HepG2 (cell line): Measurements from ENCODE around the gene YIF1A. TPM values are rescaled to one million over a fixed set of nuclear protein-coding genes. Genes with fewer than 3 reads are reported as not detected.
A peak's percentile ranks its signal among the peaks of the same experiment; 100 is the strongest.

Source experiments
- ATAC-seq: fragments of 200-7000 bp; cut with Tn5 transposase; 3 replicates; pipeline ENCODE4 v1.9.1; 2020; ENCODE audit warnings: mild to moderate bottlenecking, moderate library complexity
- BruUV-seq: library from RNA; stranded (reverse); fragments of 400-500 nt; replicated peaks from 2 replicates; lab custom pipeline; 2021; lab: Mats Ljungman, UMichigan
- CTCF ChIA-PET: fragments of 300-600 bp; formaldehyde crosslinking; extraction: SDS; loops from one replicate; lab custom pipeline; 2021; ENCODE audit warnings: low total read pairs, inconsistent platforms, low intra/inter-chr PET ratio; lab: Yijun Ruan, JAX
- POLR2A ChIA-PET: fragments of 350-600 bp; sonication (Branson Sonifier 250); formaldehyde crosslinking; loops from one replicate; lab custom pipeline; 2020; ENCODE audit warnings: antibody characterized with exemption, inconsistent platforms; lab: Yijun Ruan, JAX
- DNase-seq: peaks from one replicate; pipeline ENCODE4 v3.0.0-alpha.2; 2015; ENCODE audit warnings: low spot score
- FAIRE-seq: peaks from 3 replicates; lab custom pipeline; 2011; peaks lifted over from hg19 to GRCh38; lab: Jason Lieb, UNC
- H2AFZ ChIP-seq: one replicate; pipeline ENCODE4 v1.6.1; 2011; ENCODE audit warnings: low read length, inconsistent platforms
- H3K27ac ChIP-seq: fragments of 300-600 bp; 3 replicates; pipeline ENCODE4 v1.8.0; 2011; ENCODE audit warnings: mixed run types, mild to moderate bottlenecking, mixed read lengths, low read length, inconsistent platforms; ENCODE audit not compliant: insufficient read depth; ENCODE audit errors: extremely low read length
- H3K27me3 ChIP-seq, 2 experiments: fragments of 200-600 bp in 1 of 2; 2 replicates in 1 of 2; 3 replicates in 1 of 2; pipeline versions ENCODE4 v1.6.0 to v1.8.0; 2011; ENCODE audit warnings: low read length in 2 of 2, mild to moderate bottlenecking in 2 of 2, moderate library complexity in 2 of 2, inconsistent platforms in 1 of 2; ENCODE audit not compliant: insufficient read depth in 2 of 2, control insufficient read depth in 1 of 2
- H3K36me3 ChIP-seq, 2 experiments: fragments of 200-600 bp in 1 of 2; replicated peaks in 1 of 2; 2 replicates in 1 of 2; 3 replicates in 1 of 2; pipeline versions ENCODE4 v1.5.1 to v1.8.0; 2011; ENCODE audit warnings: low read length in 2 of 2, inconsistent platforms in 1 of 2; ENCODE audit not compliant: insufficient read depth in 2 of 2, control insufficient read depth in 1 of 2
- H3K4me1 ChIP-seq: 2 replicates; pipeline ENCODE4 v1.5.1; 2012; ENCODE audit warnings: low read length, inconsistent platforms; ENCODE audit not compliant: insufficient read depth
- H3K4me2 ChIP-seq: 2 replicates; pipeline ENCODE4 v1.6.0; 2011; ENCODE audit warnings: low read depth, low read length, inconsistent platforms
- H3K4me3 ChIP-seq, 3 experiments: fragments of 200-600 bp in 1 of 3; sonication (generic), shearing (Covaris generic) in 1 of 3; replicated peaks in 1 of 3; 2 replicates each; pipeline ENCODE4 v1.5.1; 2011 to 2016; ENCODE audit warnings: low read length in 3 of 3, inconsistent platforms in 2 of 3, low read depth in 2 of 3, mild to moderate bottlenecking in 2 of 3, control low read depth in 1 of 3, mixed read lengths in 1 of 3; ENCODE audit not compliant: insufficient read depth in 1 of 3
- H3K79me2 ChIP-seq: one replicate; pipeline ENCODE4 v1.6.1; 2011; ENCODE audit warnings: low read length, inconsistent platforms; ENCODE audit not compliant: insufficient read depth
- H3K9ac ChIP-seq: 2 replicates; pipeline ENCODE4 v1.6.0; 2011; ENCODE audit warnings: mild to moderate bottlenecking, low read depth, low read length, inconsistent platforms; ENCODE audit not compliant: insufficient read depth
- H3K9me3 ChIP-seq: 2 replicates; pipeline ENCODE4 v1.5.1; 2012; ENCODE audit warnings: mild to moderate bottlenecking, low read length
- H4K20me1 ChIP-seq: 2 replicates; pipeline ENCODE4 v1.6.0; 2011; ENCODE audit warnings: inconsistent platforms, mild to moderate bottlenecking, low read length, moderate library complexity; ENCODE audit not compliant: insufficient read depth
- AGO1 ChIP-seq: fragments of 200-400 bp; formaldehyde crosslinking; IDR thresholded peaks from 2 replicates; pipeline ENCODE4 v1.6.1; 2017; ENCODE audit warnings: mild to moderate bottlenecking, low read depth, low read length, moderate library complexity; ENCODE audit not compliant: poor library complexity, severe bottlenecking
- CHD2 ChIP-seq: IDR thresholded peaks from 2 replicates; pipeline ENCODE4 v1.6.1; 2011; ENCODE audit warnings: low read depth, low read length, improper control_type of control experiment
- DMAP1 ChIP-seq: IDR thresholded peaks from 2 replicates; pipeline ENCODE4 v1.6.1; 2016
- ERF ChIP-seq: IDR thresholded peaks from 2 replicates; pipeline ENCODE4 v1.6.1; 2018; ENCODE audit warnings: missing biosample characterization, missing genetic modification reagents
- FOXA1 ChIP-seq, 2 experiments: fragments of 450-650 bp in 1 of 2; sonication (generic) in 1 of 2; formaldehyde crosslinking in 1 of 2; IDR thresholded peaks; 2 replicates each; pipeline versions ENCODE4 v1.4.0 to v1.6.1; 2016 to 2020; ENCODE audit warnings: missing genetic modification reagents in 1 of 2
- MAFG ChIP-seq: sonication (generic); formaldehyde crosslinking; IDR thresholded peaks from 2 replicates; pipeline ENCODE4 v1.5.1; 2020; ENCODE audit warnings: mild to moderate bottlenecking, missing genetic modification reagents
- MEF2D ChIP-seq: sonication (generic); formaldehyde crosslinking; IDR thresholded peaks from 2 replicates; pipeline ENCODE4 v1.5.1; 2020; ENCODE audit warnings: mild to moderate bottlenecking, missing genetic modification reagents
- MTF1 ChIP-seq: sonication (generic); formaldehyde crosslinking; IDR thresholded peaks from 2 replicates; pipeline ENCODE4 v1.5.0; 2020; ENCODE audit warnings: missing genetic modification reagents
- RXRB ChIP-seq: IDR thresholded peaks from 2 replicates; pipeline ENCODE4 v1.6.1; 2016; ENCODE audit warnings: borderline replicate concordance, missing genetic modification reagents, missing compliant biosample characterization
- ZBTB21 ChIP-seq: sonication (generic); formaldehyde crosslinking; IDR thresholded peaks from 2 replicates; pipeline ENCODE4 v1.4.0; 2020; ENCODE audit warnings: missing genetic modification reagents
- ZFP41 ChIP-seq: sonication (generic); formaldehyde crosslinking; IDR thresholded peaks from 2 replicates; pipeline ENCODE4 v1.4.0; 2020; ENCODE audit warnings: mild to moderate bottlenecking, missing genetic modification reagents, borderline replicate concordance
- ZMYM2 ChIP-seq: sonication (generic); formaldehyde crosslinking; IDR thresholded peaks from 2 replicates; pipeline ENCODE4 v1.8.0; 2022; ENCODE audit warnings: mild to moderate bottlenecking, missing genetic modification reagents
- ZNF34 ChIP-seq: sonication (generic); formaldehyde crosslinking; IDR thresholded peaks from 2 replicates; pipeline ENCODE4 v1.4.0; 2020; ENCODE audit warnings: mild to moderate bottlenecking, missing genetic modification reagents, borderline replicate concordance
- ZNF383 ChIP-seq: sonication (generic); formaldehyde crosslinking; IDR thresholded peaks from 2 replicates; pipeline ENCODE4 v1.4.0; 2020; ENCODE audit warnings: missing genetic modification reagents, mild to moderate bottlenecking, borderline replicate concordance
- ZNF430 ChIP-seq: sonication (generic); formaldehyde crosslinking; IDR thresholded peaks from 2 replicates; pipeline ENCODE4 v1.9.0; 2021; ENCODE audit warnings: mild to moderate bottlenecking, missing genetic modification reagents
- ZNF713 ChIP-seq: sonication (generic); formaldehyde crosslinking; IDR thresholded peaks from 2 replicates; pipeline ENCODE4 v1.4.0; 2020; ENCODE audit warnings: mild to moderate bottlenecking, missing genetic modification reagents
- WGBS: methylation state at CpG from one replicate; pipeline ENCODE4 v1.1.6; 2017; ENCODE audit warnings: low lambda C conversion rate; 5-methylcytosine and 5-hydroxymethylcytosine counted together
- in situ Hi-C: cut with HindIII; loops from 2 replicates; pipeline ENCODE4 v1.10.0; 2017; ENCODE audit warnings: low pct_unique_long_range_greater_than_20kb; ENCODE audit not compliant: extremely low pct_ligation_motif_present
- intact Hi-C: fragments of 100-400 bp; cut with micrococcal nuclease; formaldehyde crosslinking; loops from one replicate; pipeline ENCODE4 v1.10.0; 2022; ENCODE audit not compliant: unreplicated experiment
- polyA plus RNA-seq, 8 experiments: library from polyadenylated mRNA; depleted of rRNA in 3 of 8; stranded (reverse) in 7 of 8; unstranded in 1 of 8; fragments of >200 nt; fragmentation: Illumina TruSeq in 4 of 8; extraction: Trizol in 4 of 8; gene quantifications; 2 replicates each; pipeline versions ENCODE4 v1.2.1 to v1.2.3, GENCODE V29; 2011 to 2016; ENCODE audit warnings: low read depth in 4 of 8, missing spikeins in 1 of 8, mixed read lengths in 1 of 8; ENCODE audit not compliant: insufficient read depth in 1 of 8
- total RNA-seq, 5 experiments: library from RNA; depleted of rRNA; stranded (reverse); fragments of >200 nt; fragmentation: Illumina TruSeq; extraction: Trizol; gene quantifications; 2 replicates each; pipeline ENCODE4 v1.2.3, GENCODE V29; 2016; ENCODE audit warnings: low read depth in 1 of 5
- TF ChIP-seq, protein P1 (sequence below): sonication (generic); IDR thresholded peaks from 2 replicates; pipeline ENCODE4 v1.6.1; 2016; ENCODE audit warnings: low read depth, borderline replicate concordance
- TF ChIP-seq, protein P2 (sequence below): sonication (generic); formaldehyde crosslinking; conservative IDR thresholded peaks from 2 replicates; pipeline ENCODE4 v1.4.0; 2020; ENCODE audit warnings: missing genetic modification reagents

The YIF1A gene
- total and polyA plus RNA-seq, 2 of the 13 experiments (the other 11 are each of a cell fraction or from before 2014, with no cell fraction given) = 133 to 145 TPM

DNA sequence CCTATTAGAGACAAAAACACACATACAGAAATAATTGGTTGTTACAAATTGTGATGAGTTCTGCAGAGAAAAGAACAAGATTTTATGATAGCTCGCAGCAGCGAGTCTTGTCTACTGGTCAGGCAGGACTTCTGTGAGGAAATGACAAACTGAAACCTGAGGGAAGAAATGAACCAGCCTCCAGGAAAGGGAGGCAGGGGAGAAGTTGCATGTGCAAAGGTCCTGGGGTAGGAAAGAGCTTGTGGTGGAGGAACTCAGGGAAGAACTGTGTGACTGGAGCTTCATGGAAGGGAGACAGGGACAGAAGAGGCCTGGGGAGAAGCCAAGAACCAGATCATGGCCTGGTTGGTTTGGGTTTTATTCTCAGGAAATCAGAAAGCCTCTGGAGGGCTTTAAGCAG lies 29.7 kb downstream of the YIF1A start:
- WGBS = 97% methylated on average over 2 of the region's 2 CpGs
- ChIA-PET CTCF (no interaction called here), POLR2A (interaction anchor here (0.9 kb wide), 1 partner anchor 607 kb away, joined by 3 read pairs; no protein-coding TSS in a partner anchor)
- no peak overlapping the region for H3K27ac ChIP-seq
- peaks cover 18% of the 10 kb centered on the region for H3K4me1 ChIP-seq
- H3K9ac ChIP-seq = no peak overlapping the region
- H3K79me2 ChIP-seq = peaks cover 2% of the 10 kb centered on the region
- H3K9me3 ChIP-seq = no peaks in the 10 kb centered on the region
- H3K4me3 ChIP-seq = no peak overlapping the region
- ATAC-seq (no peak), FAIRE-seq (no peak), DNase-seq (no peak)
- no peak overlapping the region for H2AFZ ChIP-seq
- peaks cover 1% of the 10 kb centered on the region; the same call in 1 of the 2 replicates for H4K20me1 ChIP-seq
- H3K27me3 ChIP-seq = no peaks in the 10 kb centered on the region; a peak in 1 of 5 replicates
- no peak overlapping the region for H3K4me2 ChIP-seq
- TF ChIP-seq ZNF713 (CRISPR knock-in tag) = no peak
- TF ChIP-seq RXRB (CRISPR knock-in tag) = no peak
- TF ChIP-seq ZFP41 (CRISPR knock-in tag) = no peak
- no peak for TF ChIP-seq CHD2
- TF ChIP-seq MTF1 (CRISPR knock-in tag) = no peak
- TF ChIP-seq MAFG (CRISPR knock-in tag) = no peak
- TF ChIP-seq AGO1 = no peak
- no peak for TF ChIP-seq MEF2D (CRISPR knock-in tag)
- H3K36me3 ChIP-seq = peaks cover 4 to 5% of the 10 kb centered on the region in 2 experiments; a peak in 2 of 5 replicates
- in situ Hi-C loops (no loop called here), intact Hi-C loops (no loop called here)
- no TSS peak for BruUV-seq

DNA sequence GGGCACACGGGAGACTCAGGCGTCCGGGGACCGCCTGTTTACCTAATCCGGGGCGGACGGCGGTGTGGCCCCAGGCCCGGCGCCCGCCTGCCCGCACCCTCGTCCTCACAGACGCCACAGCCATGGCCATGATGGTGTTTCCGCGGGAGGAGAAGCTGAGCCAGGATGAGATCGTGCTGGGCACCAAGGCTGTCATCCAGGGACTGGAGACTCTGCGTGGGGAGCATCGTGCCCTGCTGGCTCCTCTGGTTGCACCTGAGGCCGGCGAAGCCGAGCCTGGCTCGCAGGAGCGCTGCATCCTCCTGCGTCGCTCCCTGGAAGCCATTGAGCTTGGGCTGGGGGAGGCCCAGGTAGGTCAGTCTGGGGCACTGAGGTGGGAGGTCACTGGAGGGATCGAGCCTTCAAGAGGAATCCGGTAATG lies 30.5 kb downstream of the YIF1A start:
- H3K27ac ChIP-seq = no peak overlapping the region
- ATAC-seq (peak; percentile 15), DNase-seq (no peak), FAIRE-seq (no peak)
- H3K4me3 ChIP-seq = peak overlapping the region; percentile 81 to 97 (median 85)
- 19% methylated on average over 9 of the region's 28 CpGs for WGBS
- H3K9ac ChIP-seq = peak overlapping the region; percentile 87
- POLR2A ChIA-PET = interaction anchor here (0.9 kb wide), 1 partner anchor 606 kb away, joined by 3 read pairs; no protein-coding TSS in a partner anchor
- no peaks in the 10 kb centered on the region; a peak in 1 of 5 replicates for H3K27me3 ChIP-seq
- H3K4me1 ChIP-seq = peaks cover 18% of the 10 kb centered on the region
- intact Hi-C loops = loop anchor here (1.0 kb wide), 1 partner anchor 36 kb away; no protein-coding TSS in a partner anchor
- H2AFZ ChIP-seq = no peak overlapping the region
- in situ Hi-C loops = no loop called here
- H3K79me2 ChIP-seq = peaks cover 2% of the 10 kb centered on the region
- H4K20me1 ChIP-seq = no peaks in the 10 kb centered on the region
- H3K4me2 ChIP-seq = peak overlapping the region; percentile 99
- H3K36me3 ChIP-seq = peaks cover 4 to 5% of the 10 kb centered on the region in 2 experiments; a peak in 2 of 5 replicates
- CTCF ChIA-PET = no interaction called here
- no peaks in the 10 kb centered on the region for H3K9me3 ChIP-seq
- no TSS peak for BruUV-seq
- TF ChIP-seq ZNF383 (CRISPR knock-in tag) (0 out of 2 replicates have a peak, but pooled peaks have one; percentile 50), FOXA1 (IDR thresholded peaks at IDR 0.05) (no peak), FOXA1 (CRISPR knock-in tag; IDR thresholded peaks at IDR 0.05) (peak; percentile 75), ZMYM2 (no peak), ZBTB21 (CRISPR knock-in tag) (no peak), ZNF34 (CRISPR knock-in tag) (0 out of 2 replicates have a peak, but pooled peaks have one; percentile 42), ERF (no peak), ZNF430 (no peak), DMAP1 (CRISPR knock-in tag) (no peak)
- TF ChIP-seq, protein P1, sequence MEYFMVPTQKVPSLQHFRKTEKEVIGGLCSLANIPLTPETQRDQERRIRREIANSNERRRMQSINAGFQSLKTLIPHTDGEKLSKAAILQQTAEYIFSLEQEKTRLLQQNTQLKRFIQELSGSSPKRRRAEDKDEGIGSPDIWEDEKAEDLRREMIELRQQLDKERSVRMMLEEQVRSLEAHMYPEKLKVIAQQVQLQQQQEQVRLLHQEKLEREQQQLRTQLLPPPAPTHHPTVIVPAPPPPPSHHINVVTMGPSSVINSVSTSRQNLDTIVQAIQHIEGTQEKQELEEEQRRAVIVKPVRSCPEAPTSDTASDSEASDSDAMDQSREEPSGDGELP = 0 out of 2 replicates have a peak, but pooled peaks have one; percentile 4
- TF ChIP-seq, protein P2, sequence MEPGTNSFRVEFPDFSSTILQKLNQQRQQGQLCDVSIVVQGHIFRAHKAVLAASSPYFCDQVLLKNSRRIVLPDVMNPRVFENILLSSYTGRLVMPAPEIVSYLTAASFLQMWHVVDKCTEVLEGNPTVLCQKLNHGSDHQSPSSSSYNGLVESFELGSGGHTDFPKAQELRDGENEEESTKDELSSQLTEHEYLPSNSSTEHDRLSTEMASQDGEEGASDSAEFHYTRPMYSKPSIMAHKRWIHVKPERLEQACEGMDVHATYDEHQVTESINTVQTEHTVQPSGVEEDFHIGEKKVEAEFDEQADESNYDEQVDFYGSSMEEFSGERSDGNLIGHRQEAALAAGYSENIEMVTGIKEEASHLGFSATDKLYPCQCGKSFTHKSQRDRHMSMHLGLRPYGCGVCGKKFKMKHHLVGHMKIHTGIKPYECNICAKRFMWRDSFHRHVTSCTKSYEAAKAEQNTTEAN (CRISPR knock-in tag) = no peak
